Central memory CD4-positive, alpha-beta T cell (primary cell): ENCODE results near the gene TLX3.

Experiments
- DNase-seq: peaks from one replicate; pipeline ENCODE4 v3.0.0; 2022

Gene TLX3

DNA sequence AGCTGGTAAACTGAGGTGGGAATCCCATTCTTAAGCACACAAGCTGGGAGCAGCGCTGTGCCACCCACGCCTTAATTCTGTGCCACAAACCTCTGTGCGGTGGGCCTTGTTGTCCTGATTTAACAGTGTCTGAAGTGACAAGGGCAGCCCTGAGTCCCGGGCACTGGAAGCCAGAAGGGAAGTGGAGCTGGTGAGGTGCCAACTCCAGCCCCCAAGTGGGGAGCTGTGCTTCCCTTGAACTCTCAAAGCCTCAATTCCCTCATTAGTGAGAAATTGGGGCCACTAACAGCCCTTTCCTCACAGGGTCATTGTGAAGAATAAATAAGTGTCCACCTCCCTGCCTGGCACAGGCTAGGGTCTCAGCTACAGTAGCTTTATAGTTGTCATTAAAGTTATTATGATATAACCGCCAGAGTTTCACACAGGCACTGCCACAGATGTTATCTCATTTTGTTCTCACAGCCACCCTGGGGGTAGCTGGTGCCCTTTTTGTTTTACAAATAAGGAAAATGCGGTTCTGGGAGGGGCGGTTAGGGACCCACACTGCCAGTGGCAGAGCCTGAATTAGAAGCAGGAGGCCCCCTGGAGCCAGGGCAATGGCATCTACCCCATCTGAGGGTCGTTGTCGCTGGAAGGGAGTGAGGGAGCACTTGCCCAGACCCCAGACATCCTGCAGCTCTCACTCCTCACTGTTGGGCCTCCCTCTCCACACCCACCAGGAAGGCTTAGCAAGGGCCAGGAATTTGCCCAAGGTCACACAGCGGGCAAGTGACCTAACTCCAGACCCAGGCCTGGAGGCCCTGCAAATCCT lies 2.1 kb upstream of the TLX3 start:
- DNase-seq: no peak

DNA sequence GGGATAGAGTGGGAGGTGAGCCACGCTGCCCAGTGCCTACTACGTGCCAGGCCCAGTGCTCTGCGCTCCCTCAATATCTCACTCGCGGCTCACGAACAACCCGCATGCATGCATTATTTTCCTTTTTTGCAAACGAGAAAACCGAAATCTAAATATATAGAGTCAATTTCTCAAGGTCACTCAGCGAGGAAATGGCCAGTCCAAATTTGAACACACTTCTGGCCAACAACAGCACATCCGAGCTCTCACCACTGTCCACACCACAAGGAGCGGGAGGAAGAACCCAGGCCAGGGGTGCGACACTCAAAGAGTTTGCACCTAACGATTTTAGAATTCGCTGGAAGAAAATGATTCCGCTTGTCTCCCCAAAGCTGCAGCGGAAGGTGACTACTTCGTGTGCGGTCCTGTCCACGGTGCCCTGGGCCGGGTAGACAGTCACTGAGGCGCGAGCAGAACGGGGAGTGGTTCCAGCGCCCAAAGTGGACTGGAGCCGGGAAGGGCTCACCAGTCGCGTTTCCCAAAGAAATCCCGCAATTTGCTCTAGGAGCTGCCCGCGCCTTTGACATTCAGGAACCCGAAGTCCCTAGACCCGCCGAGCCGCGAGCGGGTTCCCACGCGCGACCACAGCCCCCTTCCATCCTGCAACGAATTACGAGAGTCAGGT lies 1.1 kb upstream of the TLX3 start:
- no peak for DNase-seq

DNA sequence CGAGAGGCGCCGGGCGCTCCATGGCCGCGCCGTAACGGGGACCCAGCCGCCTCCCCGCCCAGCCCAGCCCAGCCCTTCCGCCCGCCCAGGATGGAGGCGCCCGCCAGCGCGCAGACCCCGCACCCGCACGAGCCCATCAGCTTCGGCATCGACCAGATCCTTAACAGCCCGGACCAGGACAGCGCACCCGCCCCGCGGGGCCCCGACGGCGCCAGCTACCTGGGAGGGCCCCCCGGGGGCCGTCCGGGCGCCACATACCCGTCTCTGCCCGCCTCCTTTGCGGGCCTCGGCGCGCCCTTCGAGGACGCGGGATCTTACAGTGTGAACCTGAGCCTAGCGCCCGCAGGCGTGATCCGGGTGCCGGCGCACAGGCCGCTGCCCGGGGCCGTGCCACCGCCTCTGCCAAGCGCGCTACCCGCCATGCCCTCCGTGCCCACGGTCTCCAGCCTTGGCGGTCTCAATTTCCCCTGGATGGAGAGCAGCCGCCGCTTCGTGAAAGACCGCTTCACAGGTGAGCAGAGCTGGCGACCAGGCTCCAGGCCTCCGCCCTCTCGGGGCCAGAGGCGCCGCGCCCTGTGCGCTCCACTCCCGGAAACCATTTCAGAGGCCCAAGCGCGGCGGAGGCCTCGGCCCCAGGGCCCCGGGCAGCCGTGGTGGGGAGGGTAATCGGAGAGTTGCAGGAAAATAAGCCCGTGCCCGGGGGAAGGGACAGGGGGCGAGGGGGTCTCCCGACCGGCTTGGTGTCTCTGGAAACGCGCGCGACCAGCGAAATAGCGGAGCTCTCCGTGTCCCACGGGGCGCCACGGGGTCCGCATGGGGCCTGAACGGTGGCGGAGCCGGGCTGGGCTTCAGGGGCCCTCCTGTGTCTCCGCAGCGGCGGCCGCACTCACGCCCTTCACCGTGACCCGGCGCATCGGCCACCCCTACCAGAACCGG lies 496 bp downstream of the TLX3 start:
- DNase-seq: no peak

DNA sequence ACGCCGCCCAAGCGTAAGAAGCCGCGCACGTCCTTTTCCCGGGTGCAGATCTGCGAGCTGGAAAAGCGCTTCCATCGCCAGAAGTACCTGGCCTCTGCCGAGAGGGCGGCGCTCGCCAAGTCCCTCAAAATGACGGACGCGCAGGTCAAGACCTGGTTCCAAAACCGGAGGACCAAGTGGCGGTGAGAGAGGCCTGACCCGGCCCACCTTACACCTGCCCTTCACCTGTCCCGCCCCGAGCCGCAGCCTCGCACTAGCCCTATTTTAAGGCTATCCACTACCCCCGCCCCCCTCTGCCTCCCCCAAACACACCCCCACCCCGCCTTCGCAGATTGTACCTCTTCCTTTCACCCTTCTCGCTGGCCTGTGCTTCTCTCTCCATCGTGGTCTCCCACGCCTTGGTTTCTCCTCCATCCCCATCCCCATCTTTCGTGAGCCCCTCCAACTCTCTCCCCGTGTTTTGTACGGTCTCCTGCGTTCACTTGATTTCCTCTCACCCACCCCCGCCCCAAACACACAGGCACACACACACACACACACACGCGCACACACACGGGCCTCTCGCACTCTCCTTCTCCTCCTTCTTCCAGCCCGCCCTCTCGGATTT lies 1.3 kb downstream of the TLX3 start:
- no peak for DNase-seq

DNA sequence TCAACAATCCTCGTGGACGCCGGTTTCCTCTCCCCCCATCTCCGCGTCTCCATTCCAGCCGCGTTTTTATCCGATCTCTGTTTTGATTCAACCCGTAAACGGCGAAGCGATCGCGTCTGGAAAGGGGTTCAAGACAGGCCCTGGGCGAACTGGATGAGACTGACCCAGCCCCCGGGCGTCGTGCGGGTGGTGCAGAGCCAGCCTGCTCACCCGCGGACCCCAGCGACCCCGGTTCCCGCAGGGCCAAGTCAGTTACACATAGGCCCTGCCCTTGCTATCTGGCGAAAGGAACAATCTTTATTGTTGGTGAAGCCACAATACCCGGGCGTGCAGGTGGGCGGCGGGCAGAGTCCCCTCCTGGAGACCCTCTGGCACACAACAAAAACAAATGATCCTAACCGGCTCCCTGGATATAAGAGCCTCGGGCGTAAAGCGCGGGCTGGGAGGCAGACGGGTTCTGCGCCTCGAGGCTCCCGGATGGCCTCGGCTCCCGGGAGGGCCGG lies 1.8 kb downstream of the TLX3 start:
- no peak for DNase-seq

DNA sequence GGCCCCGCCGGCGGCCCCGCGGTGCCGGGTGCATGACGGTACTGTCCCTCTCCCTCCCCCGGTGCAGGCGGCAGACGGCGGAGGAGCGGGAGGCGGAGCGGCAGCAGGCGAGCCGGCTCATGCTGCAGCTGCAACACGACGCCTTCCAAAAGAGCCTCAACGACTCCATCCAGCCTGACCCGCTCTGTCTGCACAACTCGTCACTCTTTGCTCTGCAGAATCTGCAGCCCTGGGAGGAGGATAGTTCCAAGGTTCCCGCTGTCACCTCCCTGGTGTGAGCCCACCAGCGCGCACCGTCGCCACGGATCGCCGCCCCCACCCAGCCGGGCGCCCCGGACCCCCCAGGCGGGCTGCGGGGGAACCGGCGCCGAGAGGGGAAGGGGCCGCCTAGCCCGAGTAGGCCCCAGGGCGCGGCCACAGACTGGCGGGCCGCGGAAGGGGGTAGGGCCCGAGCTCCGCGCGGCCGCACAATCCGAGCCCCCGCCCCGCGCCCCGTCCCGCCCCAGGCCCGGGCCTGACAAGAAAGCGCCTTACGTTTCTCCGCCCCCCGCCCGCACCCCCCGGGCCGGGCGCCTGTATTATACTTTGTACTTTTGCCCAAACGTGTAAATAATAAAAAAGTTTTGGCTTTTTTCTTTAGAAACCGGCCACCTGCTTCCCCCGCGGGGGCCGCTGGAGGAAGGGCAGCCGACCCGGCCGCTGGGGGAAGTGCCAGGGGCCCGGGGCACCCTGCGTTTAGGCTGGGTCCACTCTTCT lies 2.5 kb downstream of the TLX3 start:
- DNase-seq: no peak

DNA sequence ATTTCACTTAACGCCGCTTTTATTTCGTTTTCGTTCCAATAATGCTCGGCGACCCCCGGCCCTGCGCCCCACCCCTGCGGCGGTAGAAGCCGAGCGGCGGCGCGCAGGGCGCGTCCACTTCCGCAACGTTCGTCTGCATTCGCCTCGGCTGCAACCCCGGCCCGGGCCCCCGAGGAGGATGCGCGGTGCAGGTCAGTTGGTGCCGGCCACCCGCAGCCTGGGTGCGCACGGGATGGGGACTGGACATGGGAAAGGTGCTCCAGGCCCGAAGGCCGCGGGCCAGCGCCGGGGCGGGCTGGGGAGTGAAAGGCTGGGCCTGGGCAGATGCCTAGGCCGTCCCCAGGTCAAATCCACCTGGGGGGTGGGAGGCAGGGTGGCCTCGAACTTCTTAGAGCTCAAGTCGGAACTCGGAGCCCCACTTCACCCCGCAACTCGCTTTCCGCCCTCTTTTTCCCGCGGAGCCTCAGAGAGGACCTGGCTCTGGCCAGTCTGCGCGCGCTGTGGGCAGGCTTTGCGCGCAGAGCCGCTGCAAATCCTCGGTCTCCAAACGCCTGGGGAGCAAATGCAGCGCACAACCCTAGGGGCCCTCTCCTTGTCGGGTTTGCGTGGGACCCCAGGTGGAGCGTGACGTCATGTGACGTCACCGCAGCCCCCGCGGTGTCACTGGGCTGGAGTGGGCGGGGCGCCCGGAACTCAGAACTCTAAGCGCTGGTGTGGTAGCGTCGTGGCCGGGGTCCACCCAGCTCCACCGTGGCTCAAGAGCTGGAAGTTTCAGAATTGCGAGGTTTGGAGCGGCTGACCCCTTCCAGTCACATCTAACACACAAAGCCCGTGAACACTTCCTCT lies 3.3 kb downstream of the TLX3 start:
- DNase-seq: no peak

DNA sequence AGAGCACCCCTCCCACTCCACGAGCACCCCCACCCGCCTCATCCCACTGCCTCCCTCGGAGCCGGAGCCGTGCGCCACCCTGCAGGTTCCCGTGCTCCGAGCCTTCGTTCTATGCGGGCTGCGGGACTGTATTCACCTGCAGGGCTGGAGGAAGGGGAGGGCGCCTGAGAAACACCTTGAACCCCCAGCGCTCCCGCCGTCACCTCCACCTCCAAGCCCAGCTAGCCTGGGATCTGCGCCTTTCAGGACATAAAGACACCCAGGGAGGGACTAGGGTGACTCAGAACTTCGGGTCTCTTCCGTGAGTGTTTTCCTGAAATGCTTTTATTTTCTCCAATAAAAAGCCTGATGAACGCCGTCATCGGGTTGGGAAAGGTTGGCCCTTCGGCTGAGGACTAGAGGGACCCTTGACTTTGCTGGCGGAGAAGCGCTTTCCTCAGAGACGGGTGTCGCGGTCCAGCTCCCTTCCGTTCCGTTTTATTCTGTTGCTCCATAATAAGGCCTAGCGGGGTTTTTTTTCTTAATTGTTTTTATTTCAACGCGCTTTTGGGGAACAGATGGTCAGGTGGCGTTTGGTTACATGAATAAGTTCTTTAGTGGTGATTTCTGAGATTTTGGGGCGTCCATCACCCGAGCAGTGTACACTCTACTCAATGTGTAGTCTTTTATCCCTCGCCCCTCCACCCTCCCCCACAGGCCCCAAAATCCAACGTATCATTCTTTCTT lies 4.6 kb downstream of the TLX3 start:
- DNase-seq: no peak

DNA sequence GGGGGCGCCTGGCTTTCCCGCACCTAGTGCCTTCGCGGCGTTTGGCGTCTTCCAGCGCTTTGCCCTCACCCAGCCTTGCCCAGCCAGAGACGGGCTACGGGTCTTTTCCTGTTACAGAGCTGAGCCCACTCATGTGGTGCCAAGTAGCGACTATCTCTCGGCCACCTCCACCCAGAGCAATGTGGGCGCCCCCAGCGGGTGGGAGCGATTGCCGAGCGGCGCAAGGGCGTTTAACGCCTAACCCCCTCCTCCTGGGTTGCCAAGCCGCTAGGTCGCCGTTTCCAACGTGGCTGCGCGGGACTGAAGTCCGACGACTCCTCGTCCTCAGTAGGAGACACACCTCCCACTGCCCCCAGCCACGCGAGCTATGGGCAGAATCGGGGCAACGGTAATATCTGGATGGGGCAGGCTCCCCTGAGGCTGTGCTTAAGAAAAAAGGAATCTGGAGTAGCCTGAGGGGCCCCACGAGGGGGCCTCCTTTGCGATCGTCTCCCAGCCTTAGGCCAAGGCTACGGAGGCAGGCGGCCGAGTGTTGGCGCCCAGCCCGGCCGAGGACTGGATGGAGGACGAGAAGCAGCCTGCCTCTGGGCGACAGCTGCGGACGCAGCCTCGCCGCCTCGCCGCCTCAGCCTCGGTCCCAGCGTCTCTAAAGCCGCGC lies 5.8 kb downstream of the TLX3 start:
- DNase-seq: no peak

DNA sequence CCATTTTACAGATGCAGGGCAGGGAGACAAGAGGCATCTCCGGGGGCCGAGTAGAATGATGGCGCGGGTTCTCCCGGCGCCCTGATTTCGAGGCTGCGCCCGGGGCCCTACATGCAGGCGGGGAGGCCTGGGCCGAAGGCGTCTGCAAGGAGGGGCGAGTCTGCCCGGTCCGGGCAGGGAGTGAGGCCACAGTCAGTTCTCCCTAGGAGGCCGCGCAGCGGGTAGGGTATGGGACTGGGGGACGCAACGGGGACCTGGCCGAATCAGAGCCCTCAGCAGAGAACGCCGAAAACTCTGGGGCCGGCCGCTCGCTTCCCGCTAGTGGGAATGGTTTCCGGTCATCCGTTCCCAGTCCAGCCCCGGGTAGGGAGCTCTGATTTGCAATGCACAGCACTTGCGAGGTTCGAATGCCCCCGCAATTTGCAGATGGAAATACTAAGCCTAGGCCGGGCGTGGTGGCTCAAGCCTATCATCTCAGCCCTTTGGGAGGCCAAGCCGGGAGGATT lies 6.4 kb downstream of the TLX3 start:
- no peak for DNase-seq

DNA sequence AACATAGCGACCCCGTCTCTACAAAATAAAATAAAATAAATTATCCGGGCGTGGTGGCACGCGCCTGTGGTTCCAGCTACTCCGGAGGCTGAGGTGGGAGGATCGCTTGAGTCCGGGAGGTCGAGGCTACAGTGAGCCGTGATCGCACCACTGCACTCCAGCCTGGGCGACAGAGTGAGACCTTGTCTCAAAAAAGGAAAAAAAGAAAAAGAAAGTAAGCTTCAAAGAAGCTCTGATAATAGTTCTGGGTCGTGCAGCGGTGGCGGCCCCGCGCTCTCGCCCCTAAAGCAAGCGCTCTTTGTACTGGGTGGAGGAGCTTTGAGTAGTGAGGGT lies 6.8 kb downstream of the TLX3 start:
- no peak for DNase-seq

DNA sequence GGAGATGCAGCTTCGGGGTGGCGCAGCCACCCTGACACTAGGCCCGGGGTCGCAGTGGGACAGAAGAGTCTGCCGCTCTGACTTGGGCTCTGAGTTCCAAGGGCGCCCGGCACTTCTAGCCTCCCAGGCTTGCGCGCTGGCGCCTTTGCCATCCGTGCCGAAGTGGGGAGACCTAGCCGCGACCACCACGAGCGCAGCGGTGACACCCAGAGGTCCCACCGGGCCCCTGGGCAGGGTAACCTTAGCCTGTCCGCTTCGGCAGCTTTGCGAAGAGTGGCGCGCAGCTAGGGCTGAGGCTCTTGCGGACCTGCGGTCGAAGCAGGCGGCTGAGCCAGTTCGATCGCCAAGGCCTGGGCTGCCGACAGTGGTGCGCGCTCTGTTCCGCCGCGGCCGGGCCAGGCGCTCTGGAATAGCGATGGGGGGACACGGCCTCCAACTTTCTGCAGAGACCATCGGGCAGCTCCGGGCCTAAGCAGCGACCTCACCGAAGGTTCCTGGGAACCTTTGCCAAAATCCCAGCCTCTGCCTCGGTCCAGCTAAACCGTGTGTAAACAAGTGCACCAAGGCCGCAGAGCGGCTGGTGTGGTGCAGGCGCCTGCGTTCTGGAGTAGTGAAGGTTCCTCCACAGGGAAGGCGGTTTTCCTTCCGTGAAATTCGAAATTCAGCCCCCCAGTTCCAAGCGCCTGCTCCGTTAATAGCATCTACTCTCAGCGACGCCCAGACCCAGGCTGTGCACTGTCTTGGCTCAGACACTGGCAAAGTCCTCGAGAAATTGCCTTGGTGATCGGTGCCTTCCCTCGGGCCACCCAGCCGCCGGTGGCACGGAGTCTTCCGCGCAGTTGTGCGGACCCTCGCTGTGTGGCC lies 7.4 kb downstream of the TLX3 start:
- no peak for DNase-seq

DNA sequence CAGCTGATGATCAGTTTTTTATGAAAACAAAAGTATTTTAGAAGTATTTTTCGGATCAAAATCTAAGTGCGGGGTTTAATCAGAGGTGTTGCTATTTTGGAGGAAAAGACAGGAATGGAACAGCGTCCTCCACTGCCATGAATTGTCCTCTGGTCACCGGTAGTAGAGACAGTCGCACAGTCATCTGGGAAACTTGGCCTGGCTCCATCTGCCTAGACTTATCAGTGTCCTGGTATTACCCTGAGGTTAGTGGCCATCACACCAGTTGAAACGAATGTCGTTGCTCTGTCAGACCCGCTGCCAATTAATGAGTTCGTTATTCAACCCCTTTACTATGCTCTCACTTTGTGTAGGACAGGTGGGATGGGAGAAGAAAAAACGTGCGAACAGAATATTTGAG lies 8.2 kb downstream of the TLX3 start:
- no peak for DNase-seq

DNA sequence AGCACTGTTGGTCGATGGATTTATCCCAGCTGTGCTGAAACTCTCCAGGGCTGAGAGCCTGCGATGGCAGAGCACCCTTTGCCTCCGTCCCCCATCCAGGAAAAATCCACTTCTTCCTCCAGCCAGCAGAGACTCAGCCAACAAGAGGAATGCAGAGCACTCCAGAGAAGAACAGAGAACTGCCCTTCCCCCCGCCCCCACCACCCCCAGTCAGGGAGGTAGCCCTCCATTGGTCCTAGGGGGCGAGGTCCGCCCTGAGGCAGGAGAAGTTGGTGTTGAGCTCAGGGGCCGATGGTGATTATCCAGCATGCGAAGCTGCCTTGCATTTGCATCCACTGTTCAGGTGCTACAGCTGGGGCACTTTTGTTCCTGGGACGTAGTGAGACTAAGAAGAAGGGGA lies 9.0 kb downstream of the TLX3 start:
- no peak for DNase-seq

DNA sequence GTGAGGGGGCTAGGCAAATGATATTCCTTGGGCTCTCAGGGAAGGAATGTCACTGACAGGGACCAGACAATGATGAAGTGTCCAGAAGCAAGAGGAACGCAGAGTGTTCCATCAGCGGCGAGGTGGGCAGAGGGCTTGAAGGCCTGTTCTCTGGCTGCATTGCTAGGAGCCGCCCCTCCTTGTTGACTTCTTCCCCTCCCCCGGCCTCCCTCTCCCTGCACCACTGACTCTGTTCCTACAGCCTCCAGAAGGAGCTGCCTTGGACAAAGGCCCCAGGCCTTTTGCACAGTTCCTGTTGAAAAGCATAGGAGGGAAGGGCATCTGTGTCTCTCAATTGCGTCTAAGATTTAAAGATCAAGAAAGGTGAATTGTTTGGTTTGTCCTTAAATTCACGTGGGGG lies 12.4 kb downstream of the TLX3 start:
- no peak for DNase-seq

DNA sequence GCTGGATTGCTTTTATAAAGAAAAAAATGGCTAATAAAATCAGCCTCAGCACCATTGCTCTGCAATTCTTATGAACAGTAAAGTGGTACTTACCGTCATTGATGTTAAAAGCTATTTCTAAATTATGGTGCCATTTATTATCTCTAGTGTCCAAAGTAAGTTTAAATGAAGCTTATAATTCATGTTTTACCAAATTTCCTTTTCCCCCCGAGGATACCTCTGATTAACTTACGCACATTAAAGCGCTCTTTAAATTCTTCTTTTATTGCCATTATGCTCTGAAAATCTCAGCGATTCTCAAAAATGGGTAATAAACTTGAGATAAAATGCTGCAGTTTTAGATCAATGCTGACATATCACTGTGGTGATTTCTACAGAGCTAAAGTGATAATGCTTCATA lies 13.5 kb downstream of the TLX3 start:
- no peak for DNase-seq

DNA sequence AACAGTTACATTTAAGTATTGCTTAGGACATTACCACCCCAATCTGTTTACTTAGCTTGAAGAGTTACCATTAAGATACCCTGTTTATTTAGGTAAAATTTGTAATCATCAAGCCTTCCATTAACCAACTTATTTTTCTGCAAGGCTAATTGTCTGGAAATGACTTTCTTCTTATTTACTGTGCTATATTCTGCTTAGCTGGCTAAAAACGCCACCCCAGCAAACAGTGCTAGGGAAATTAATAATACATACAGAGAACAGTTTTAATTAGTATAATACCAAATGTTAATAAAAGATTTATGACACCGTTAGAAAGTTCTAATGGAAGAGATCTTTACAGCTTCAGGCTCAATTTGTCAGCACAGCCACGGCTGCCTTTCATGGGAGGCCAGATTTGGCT lies 14.0 kb downstream of the TLX3 start:
- no peak for DNase-seq

DNA sequence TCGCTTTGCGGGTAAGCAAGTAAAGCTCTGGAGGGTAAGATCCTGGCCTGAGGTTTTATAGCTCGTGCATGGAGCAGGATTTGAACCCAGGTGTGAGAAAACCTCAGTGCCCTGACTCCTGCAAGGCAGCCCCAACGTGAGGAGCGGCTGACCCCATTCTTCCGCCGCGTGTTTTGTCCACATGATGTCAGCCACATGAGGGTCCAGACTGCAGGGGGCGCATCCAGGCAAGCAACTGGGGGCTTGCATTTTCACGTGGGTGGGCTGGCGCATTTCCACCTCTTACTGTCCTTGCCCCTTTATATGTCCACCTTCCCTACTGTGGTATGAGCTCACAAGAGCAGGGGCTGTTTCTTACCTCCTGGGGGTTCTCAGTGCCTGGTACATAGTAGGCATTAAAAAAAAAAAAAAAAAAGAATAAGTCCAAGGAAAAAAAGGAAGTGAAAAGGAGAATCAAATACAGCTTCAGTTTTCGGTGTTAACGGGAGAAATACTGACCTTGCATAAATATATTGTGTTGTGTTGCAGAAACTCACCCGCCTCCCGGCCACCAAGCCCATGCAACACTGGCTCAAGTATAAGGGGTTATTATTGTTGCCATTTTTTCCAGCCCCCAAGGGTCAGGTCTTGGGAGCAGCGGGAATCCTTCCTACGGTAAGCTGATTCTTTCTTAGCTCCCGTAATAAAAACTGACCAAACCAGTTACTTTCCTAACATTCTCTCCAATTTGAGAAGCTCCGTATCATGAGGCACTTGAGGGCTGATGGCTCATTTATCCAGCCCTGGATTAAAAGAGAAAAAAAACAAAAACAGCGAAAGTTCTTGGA lies 15.0 kb downstream of the TLX3 start:
- no peak for DNase-seq
